NT2/D1 (cell line): ENCODE data around the gene CIDEC.
A peak's percentile ranks its signal among the peaks of the same experiment; 100 is the strongest.
"Not testable (repeated sequence)": the region's sequence is repeated elsewhere in the genome, so short reads cannot be mapped to it uniquely, and the experiment has no call there.

ENCODE experiments used
- DNase-seq: peaks from one replicate; pipeline ENCODE4 v3.0.0-alpha.2; 2011; ENCODE audit warnings: low read depth, low spot score
- H3K27me3 ChIP-seq: 2 replicates; pipeline ENCODE4 v1.6.0; 2011; ENCODE audit warnings: mild to moderate bottlenecking; ENCODE audit not compliant: insufficient read length, insufficient read depth
- H3K36me3 ChIP-seq: 2 replicates; pipeline ENCODE4 v1.6.1; 2011; ENCODE audit warnings: mild to moderate bottlenecking, low read length, mixed read lengths; ENCODE audit not compliant: insufficient read depth, insufficient read length
- H3K4me1 ChIP-seq: 2 replicates; pipeline ENCODE4 v1.5.1; 2011; ENCODE audit not compliant: insufficient read depth, insufficient read length
- H3K4me3 ChIP-seq: 2 replicates; pipeline ENCODE4 v1.5.1; 2011; ENCODE audit warnings: low read depth; ENCODE audit not compliant: insufficient read length
- H3K9ac ChIP-seq: 2 replicates; pipeline ENCODE4 v1.6.0; 2011; ENCODE audit warnings: low read depth; ENCODE audit not compliant: insufficient read length
- H3K9me3 ChIP-seq: 2 replicates; pipeline ENCODE4 v1.5.1; 2011; ENCODE audit warnings: mild to moderate bottlenecking, low read length; ENCODE audit not compliant: insufficient read depth
- SUZ12 ChIP-seq: IDR thresholded peaks from 2 replicates; pipeline ENCODE4 v1.6.1; 2011; ENCODE audit not compliant: insufficient read length, insufficient read depth; ENCODE audit errors: extremely low read depth
- YY1 ChIP-seq: IDR thresholded peaks from 2 replicates; pipeline ENCODE4 v1.6.1; 2011; ENCODE audit not compliant: insufficient read length, insufficient read depth
- ZNF274 ChIP-seq: IDR thresholded peaks from 2 replicates; pipeline ENCODE4 v1.6.1; 2011; ENCODE audit warnings: mild to moderate bottlenecking, low read depth, low read length

CIDEC gene

DNA sequence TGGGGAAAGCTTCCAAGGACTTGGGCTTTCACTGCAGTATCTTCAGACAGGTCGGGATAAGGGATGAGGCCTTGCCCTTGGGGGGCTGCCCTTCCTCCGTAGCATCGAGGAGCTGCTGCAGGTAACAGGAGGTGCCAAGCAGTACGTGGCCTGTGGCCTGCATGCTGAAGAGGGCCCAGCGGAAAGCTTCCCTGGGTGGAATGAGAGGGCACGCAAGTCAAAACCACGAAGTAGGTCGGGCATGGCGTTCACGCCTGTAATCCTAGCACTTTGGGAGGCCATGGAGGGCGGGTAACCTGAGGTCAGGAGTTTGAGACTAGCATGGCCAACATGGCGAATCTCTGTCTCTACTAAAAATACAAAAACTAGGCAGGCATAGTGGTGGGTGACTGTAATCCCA is 12.9 kb downstream of the CIDEC start:
- Histone ChIP-seq H3K36me3 (no peaks in the 10 kb centered on the region), H3K4me1 (peaks cover 14% of the 10 kb centered on the region), H3K9me3 (no peaks in the 10 kb centered on the region), H3K4me3 (no peak overlapping the region), H3K9ac (no peak overlapping the region), H3K27me3 (no peaks in the 10 kb centered on the region)
- TF ChIP-seq SUZ12 (no peak), YY1 (no peak), ZNF274 (no peak)
- DNase-seq: no peak

DNA sequence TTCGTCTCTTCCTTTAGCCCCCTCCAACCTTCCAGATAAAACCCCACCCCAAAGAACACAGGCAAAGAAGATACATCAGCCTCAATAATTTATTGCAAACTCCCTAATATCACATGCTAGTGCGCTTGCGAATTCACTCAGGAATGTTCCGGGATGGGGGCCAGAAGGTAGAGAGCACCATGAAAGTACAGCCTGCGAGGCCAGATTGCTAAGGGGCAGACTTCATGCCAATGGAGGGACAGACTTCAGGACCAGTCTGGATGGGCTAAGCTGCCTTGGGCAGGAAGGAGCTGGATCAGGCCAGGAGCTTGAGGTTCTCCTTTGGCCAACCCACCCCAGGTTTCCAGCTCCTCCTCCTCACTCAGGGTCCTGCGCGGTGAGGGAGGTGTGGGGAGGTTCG is 13.4 kb downstream of the CIDEC start:
- no peaks in the 10 kb centered on the region for H3K27me3 ChIP-seq
- DNase-seq: no peak
- H3K36me3 ChIP-seq: no peaks in the 10 kb centered on the region
- peaks cover 16% of the 10 kb centered on the region for H3K4me1 ChIP-seq
- TF ChIP-seq YY1 (no peak), ZNF274 (no peak), SUZ12 (no peak)
- H3K4me3 ChIP-seq: no peak overlapping the region
- no peak overlapping the region for H3K9ac ChIP-seq
- H3K9me3 ChIP-seq: no peaks in the 10 kb centered on the region

DNA sequence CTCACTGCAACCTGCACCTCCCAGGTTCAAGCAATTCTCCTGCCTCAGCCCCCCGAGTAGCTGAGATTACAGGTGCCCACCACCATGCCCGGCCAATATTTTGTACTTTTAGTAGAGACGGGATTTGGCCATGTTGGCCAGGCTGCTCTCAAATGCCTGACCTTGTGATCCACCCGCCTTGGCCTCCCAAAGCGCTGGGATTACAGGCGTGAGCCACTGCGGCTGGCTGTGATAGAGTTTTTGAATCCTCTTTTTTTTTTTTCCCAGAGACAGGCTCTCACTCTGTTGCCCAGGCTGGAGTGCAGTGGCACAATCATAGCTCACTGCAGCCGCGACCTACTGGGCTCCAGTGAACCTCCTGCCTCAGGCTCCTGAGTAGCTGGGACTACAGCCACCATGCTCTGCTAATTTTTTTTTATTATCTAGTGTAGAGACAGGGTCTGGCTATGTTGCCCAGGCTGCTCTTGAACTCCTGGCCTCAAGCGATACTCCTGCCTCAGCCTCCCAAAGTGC is 14.9 kb downstream of the CIDEC start:
- not testable (repeated sequence) for H3K9ac ChIP-seq, H3K36me3 ChIP-seq, H3K4me3 ChIP-seq, H3K27me3 ChIP-seq, H3K9me3 ChIP-seq, DNase-seq
- peaks cover 22% of the 10 kb centered on the region for H3K4me1 ChIP-seq

- TF ChIP-seq YY1 (no peak), ZNF274 (no peak), SUZ12 (no peak)
- H3K9ac ChIP-seq: peak overlapping the region; percentile 37
- no peaks in the 10 kb centered on the region for H3K36me3 ChIP-seq
- DNase-seq: no peak
- no peak overlapping the region for H3K4me3 ChIP-seq
- peaks cover 25% of the 10 kb centered on the region for H3K4me1 ChIP-seq
- H3K27me3 ChIP-seq: no peaks in the 10 kb centered on the region
- no peaks in the 10 kb centered on the region for H3K9me3 ChIP-seq
Observed at GRCh38 chr3:9864200-9864927, 15.7 kb downstream of the CIDEC start.

DNA sequence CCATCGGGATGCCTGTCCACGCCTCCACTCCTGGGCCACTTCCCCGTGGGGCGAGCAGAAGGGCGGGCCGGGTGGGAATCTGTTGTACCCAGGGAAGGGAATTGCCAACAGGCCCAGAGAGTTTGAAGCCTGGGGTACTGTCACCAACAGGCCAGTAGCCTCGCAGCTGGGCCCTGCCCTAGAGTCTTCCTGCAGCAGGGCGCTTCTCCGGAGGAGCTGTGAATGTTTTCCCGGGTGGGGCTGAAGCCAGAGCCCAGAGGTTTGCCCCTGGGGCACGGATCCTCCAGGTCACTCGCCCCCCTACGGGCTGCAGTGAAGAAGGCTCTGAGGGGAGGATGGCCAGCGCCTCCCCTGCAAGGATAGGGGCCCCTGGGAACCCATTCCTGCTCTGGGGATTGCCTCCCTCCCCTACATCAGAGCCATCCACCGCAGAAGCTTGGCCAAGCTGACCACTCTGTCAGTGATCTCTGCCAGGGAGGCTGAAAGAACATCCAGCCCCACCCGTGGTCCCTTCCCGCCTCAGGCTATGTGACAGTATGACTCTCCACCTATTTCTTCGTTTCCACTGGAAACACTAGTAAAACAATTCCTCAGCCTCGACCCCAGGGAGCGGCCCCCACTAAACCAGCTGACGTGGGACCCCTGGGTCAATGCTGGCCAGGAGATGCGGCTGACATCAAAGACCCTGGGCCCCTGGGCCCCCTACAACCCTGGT is 16.8 kb downstream of the CIDEC start:
- Histone ChIP-seq H3K9me3 (no peaks in the 10 kb centered on the region), H3K36me3 (no peaks in the 10 kb centered on the region), H3K9ac (peak overlapping the region; percentile 64), H3K4me1 (peaks cover 25% of the 10 kb centered on the region), H3K27me3 (no peaks in the 10 kb centered on the region), H3K4me3 (no peak overlapping the region)
- DNase-seq: no peak
- no peak for TF ChIP-seq SUZ12
- TF ChIP-seq ZNF274: no peak
- no peak for TF ChIP-seq YY1

DNA sequence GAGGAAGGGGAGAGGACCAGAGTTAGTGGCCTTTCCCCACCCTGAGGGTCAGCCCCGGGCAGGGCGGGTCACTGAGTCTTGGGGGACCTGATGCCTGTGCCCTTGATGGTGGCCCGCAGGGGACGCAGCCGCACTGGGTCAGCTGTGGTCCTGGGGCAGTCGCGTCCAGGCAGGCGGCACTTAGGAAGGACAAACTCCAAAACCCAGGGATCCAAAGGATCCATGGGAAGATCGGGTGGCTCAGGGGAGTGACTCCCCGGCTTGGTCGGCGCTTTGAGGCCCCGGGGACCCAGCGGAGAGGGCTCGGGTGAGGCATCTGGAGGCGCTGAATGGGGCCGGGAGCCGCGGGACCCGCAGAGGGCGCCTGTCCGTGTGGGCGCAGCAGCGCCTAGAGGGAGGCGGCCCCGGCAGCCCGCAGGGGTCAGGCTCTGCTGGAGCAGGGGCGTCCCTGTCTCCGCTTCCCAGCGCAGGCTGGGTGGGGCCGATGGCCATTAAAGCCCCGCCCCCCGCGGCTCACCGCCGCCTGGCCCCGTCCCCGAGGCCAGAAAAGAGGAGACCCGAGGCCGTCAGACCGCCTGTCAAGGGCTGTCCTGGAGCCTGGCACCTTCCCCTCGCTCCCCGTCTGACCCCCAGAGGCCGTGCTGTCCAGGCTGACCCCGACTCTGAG is 17.5 kb downstream of the CIDEC start:
- Histone ChIP-seq H3K4me1 (peaks cover 27% of the 10 kb centered on the region), H3K9me3 (no peaks in the 10 kb centered on the region), H3K4me3 (peak overlapping the region; percentile 4), H3K36me3 (no peaks in the 10 kb centered on the region), H3K27me3 (no peaks in the 10 kb centered on the region), H3K9ac (peak overlapping the region; percentile 64)
- no peak for TF ChIP-seq YY1
- TF ChIP-seq SUZ12: no peak
- TF ChIP-seq ZNF274: no peak
- DNase-seq: no peak

GRCh38 chr3:9861626-9862130 is 18.4 kb downstream of the CIDEC start:
- no peaks in the 10 kb centered on the region for H3K9me3 ChIP-seq
- no peak overlapping the region for H3K4me3 ChIP-seq
- no peaks in the 10 kb centered on the region for H3K27me3 ChIP-seq
- no peak overlapping the region for H3K9ac ChIP-seq
- H3K36me3 ChIP-seq: no peaks in the 10 kb centered on the region
- TF ChIP-seq YY1 (no peak), SUZ12 (no peak)
- H3K4me1 ChIP-seq: peaks cover 27% of the 10 kb centered on the region
- DNase-seq: no peak
